ENCODE measurements around the gene RAD51D.

GRCh38 chr17:35097776-35098175, 21.9 kb downstream of the RAD51D start:
- TF ChIP-seq GATA2 (IDR thresholded peaks at IDR 0.05; ENCODE audit: low read depth, low read length) (no peak), GATA3 (IDR thresholded peaks at IDR 0.05; ENCODE audit: low read depth, low read length) (no peak)
